Endometrium (tissue), 2 donors: ENCODE results near the gene ANKS1A.

Source experiments
- FAIRE-seq: peaks from 2 replicates; lab custom pipeline; 2012; peaks lifted over from hg19 to GRCh38; lab: Jason Lieb, UNC
- donor health status: control.
- donor health status: control.

The ANKS1A gene

GRCh38 chr6:35025232-35026188, 136.5 kb downstream of the ANKS1A start:
- FAIRE-seq, result no peak

GRCh38 chr6:35026434-35027222, 137.6 kb downstream of the ANKS1A start:
- FAIRE-seq, result no peak

GRCh38 chr6:35027807-35028206, 138.8 kb downstream of the ANKS1A start:
- no peak for FAIRE-seq

- no peak for FAIRE-seq
Measured at GRCh38 chr6:35028781-35029769, 140.0 kb downstream of the ANKS1A start.

GRCh38 chr6:35030099-35030498, 141.0 kb downstream of the ANKS1A start:
- FAIRE-seq, result no peak

GRCh38 chr6:35031611-35032529, 142.8 kb downstream of the ANKS1A start:
- FAIRE-seq, result no peak

GRCh38 chr6:35033683-35034082, 144.6 kb downstream of the ANKS1A start:
- no peak for FAIRE-seq

GRCh38 chr6:35034411-35035191, 145.5 kb downstream of the ANKS1A start:
- no peak for FAIRE-seq

GRCh38 chr6:35035481-35036030, 146.5 kb downstream of the ANKS1A start:
- no peak for FAIRE-seq

GRCh38 chr6:35036059-35036827, 147.2 kb downstream of the ANKS1A start:
- no peak for FAIRE-seq

- FAIRE-seq, result no peak
Measured at GRCh38 chr6:35036828-35037663, 148.0 kb downstream of the ANKS1A start.

- FAIRE-seq, result no peak
Measured at GRCh38 chr6:35037664-35038038, 148.6 kb downstream of the ANKS1A start.

GRCh38 chr6:35038076-35038475, 149.0 kb downstream of the ANKS1A start:
- FAIRE-seq, result no peak

GRCh38 chr6:35040398-35040797, 151.3 kb downstream of the ANKS1A start:
- no peak for FAIRE-seq

- FAIRE-seq, result no peak
Measured at GRCh38 chr6:35041086-35041861, 152.2 kb downstream of the ANKS1A start.

GRCh38 chr6:35042031-35042815, 153.2 kb downstream of the ANKS1A start:
- FAIRE-seq, result no peak
